SK-N-MC (cell line): ENCODE measurements around the gene MLANA.

ENCODE experiments used
- EZH2 ChIP-seq: fragments of 200-600 bp; sonication (generic); IDR thresholded peaks from one replicate; pipeline ENCODE4 v1.6.1; 2017; ENCODE audit warnings: antibody characterized with exemption
- POLR2AphosphoS5 ChIP-seq: IDR thresholded peaks from 2 replicates; pipeline ENCODE4 v1.6.1; 2012; ENCODE audit warnings: mild to moderate bottlenecking, low read depth, low read length, borderline replicate concordance

- no peak for TF ChIP-seq EZH2
- TF ChIP-seq POLR2AphosphoS5: no peak
Measured at GRCh38 chr9:5870020-5870339, 20.7 kb upstream of the MLANA start.
